Right ventricle myocardium superior (tissue), 1 donor: ENCODE results near the gene IDH1. TPM values are rescaled to one million over a fixed set of nuclear protein-coding genes. Genes with fewer than 3 reads are reported as not detected.

Source experiments
- total RNA-seq: library from RNA; stranded (reverse); fragmentation: NEBNext Ultra II Directional; extraction: Animal tissue kit (Norgen Biotek cat#: 25700); gene quantifications from one replicate; pipeline ENCODE4 v1.2.1, GENCODE V29; 2021
- donor health status: DM: no; HTN: yes; CAD: no; lungs with severe emphysema.

IDH1 gene
- total RNA-seq, 1 donor from 2014 or later = 43.6 TPM

Other genes starting within 250 kb of the IDH1 start
- 12.5 TPM for gene PLEKHM3, start 229.5 kb downstream of the IDH1 start, total RNA-seq
- not detected for gene CRYGD, start 130.5 kb downstream of the IDH1 start, total RNA-seq
- gene CRYGC, start 125.2 kb downstream of the IDH1 start, total RNA-seq = not detected
- gene CRYGB, start 108.9 kb downstream of the IDH1 start, total RNA-seq = not detected
- not detected for gene CRYGA, start 91.5 kb downstream of the IDH1 start, total RNA-seq
- gene C2orf80, start 65.0 kb downstream of the IDH1 start, total RNA-seq = not detected
- 13.2 TPM for gene PIKFYVE, start 11.2 kb upstream of the IDH1 start, total RNA-seq
- gene PTH2R, start 151.7 kb upstream of the IDH1 start, total RNA-seq = not detected